Measurements from ENCODE around the gene EIF4B. TPM values are rescaled to one million over a fixed set of nuclear protein-coding genes. Genes with fewer than 3 reads are reported as not detected.
"Not testable (repeated sequence)": the region's sequence is repeated elsewhere in the genome, so short reads cannot be mapped to it uniquely, and the experiment has no call there.

The EIF4B gene
- total RNA-seq, 1 donor from 2014 or later, result 339 TPM

DNA sequence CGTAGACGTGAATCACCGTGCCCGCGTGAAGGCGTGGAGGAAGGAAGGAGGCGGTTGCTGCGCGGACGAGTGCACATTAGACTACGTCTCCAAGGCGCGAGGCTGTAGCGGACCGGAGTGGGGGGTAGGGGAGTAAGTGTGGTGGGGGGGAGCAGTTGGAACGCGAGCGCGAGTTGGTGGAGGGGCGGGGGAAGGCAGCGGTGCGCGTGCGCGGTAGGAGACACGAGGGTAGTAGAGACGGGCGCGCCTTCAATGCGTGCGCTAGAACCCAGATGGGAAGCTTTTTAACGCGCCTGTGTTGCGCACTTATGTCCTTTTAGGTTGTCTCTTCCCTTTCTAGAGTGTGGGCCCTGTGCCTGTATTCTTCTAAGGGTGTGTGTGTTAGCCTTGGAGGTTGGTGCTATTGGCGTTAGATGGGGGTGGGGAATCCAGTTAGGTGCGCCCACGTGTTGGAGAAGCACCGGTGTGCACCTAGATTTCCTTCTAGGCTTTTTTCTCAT is 604 bp downstream of the EIF4B start:
- Histone ChIP-seq H3K4me1 (peaks cover 65% of the 10 kb centered on the region), H3K27me3 (no peaks in the 10 kb centered on the region), H3K9me3 (no peaks in the 10 kb centered on the region), H3K36me3 (no peaks in the 10 kb centered on the region), H3K27ac (peak overlapping the region; percentile 97), H3K4me3 (peak overlapping the region; percentile 63 to 94)
- TF ChIP-seq, protein P1, sequence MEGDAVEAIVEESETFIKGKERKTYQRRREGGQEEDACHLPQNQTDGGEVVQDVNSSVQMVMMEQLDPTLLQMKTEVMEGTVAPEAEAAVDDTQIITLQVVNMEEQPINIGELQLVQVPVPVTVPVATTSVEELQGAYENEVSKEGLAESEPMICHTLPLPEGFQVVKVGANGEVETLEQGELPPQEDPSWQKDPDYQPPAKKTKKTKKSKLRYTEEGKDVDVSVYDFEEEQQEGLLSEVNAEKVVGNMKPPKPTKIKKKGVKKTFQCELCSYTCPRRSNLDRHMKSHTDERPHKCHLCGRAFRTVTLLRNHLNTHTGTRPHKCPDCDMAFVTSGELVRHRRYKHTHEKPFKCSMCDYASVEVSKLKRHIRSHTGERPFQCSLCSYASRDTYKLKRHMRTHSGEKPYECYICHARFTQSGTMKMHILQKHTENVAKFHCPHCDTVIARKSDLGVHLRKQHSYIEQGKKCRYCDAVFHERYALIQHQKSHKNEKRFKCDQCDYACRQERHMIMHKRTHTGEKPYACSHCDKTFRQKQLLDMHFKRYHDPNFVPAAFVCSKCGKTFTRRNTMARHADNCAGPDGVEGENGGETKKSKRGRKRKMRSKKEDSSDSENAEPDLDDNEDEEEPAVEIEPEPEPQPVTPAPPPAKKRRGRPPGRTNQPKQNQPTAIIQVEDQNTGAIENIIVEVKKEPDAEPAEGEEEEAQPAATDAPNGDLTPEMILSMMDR (IDR thresholded peaks at IDR 0.05), result no peak
- TF ChIP-seq POLR2A (IDR thresholded peaks at IDR 0.05), result no peak
- TF ChIP-seq POLR2AphosphoS5 (IDR thresholded peaks at IDR 0.05; ENCODE audit: insufficient read depth in 1 of 2, low read depth in 1 of 2), result no peak
- no peak for DNase-seq (ENCODE audit: extremely low spot score in 2 of 2)
- intact Hi-C loops (cut with DNase I), result no loop called here

DNA sequence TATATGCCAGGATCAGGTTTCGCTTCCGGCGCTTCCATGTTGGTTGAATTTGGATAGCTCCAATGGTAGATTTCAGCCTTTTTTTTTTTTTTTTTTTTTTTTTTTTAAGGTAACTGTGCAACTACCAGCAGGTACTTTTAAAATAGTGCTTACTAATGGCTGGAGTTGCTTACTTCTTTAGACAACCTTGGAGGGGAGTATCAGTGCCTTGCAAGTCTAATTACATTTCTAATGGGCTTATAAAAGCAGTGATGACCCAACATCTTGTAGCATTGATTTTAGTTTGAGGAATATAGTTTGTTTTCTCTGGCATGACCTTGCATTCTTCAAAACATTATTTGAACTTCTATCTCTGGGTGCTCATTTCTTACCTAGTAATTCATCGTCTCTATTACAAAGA is 1.1 kb downstream of the EIF4B start:
- Histone ChIP-seq H3K36me3 (no peaks in the 10 kb centered on the region), H3K9me3 (no peaks in the 10 kb centered on the region), H3K4me1 (peaks cover 65% of the 10 kb centered on the region), H3K27ac (peak overlapping the region; percentile 97), H3K27me3 (no peaks in the 10 kb centered on the region), H3K4me3 (peak overlapping the region; percentile 63 to 94)
- TF ChIP-seq POLR2AphosphoS5 (IDR thresholded peaks at IDR 0.05; ENCODE audit: insufficient read depth in 1 of 2, low read depth in 1 of 2) (no peak), POLR2A (IDR thresholded peaks at IDR 0.05) (no peak)
- TF ChIP-seq, protein P1 (IDR thresholded peaks at IDR 0.05), result no peak
- intact Hi-C loops (cut with DNase I), result no loop called here
- no peak for DNase-seq (ENCODE audit: extremely low spot score in 2 of 2)

DNA sequence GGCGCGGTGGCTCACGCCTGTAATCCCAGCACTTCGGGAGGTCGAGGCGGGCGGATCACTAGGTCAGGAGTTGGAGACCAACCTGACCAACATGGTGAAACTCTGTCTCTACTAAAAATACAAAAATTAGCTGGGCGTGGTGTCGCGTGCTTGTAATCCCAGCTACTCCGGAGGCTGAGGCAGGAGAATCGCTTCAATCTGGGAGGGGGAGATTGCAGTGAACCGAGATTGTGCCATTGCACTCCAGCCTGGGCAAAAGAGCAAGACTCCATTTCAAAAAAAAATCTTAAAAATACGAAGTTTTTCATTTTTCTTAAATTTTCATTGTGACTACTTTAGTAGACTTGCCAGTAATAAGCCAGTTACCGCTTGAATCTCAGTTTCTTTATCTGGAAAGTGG is 2.5 kb downstream of the EIF4B start:
- peaks cover 71% of the 10 kb centered on the region for H3K4me1 ChIP-seq
- H3K27me3 ChIP-seq; H3K36me3 ChIP-seq; H3K9me3 ChIP-seq; intact Hi-C loops (cut with DNase I); H3K4me3 ChIP-seq; H3K27ac ChIP-seq; DNase-seq (ENCODE audit: extremely low spot score in 2 of 2): not testable (repeated sequence)

DNA sequence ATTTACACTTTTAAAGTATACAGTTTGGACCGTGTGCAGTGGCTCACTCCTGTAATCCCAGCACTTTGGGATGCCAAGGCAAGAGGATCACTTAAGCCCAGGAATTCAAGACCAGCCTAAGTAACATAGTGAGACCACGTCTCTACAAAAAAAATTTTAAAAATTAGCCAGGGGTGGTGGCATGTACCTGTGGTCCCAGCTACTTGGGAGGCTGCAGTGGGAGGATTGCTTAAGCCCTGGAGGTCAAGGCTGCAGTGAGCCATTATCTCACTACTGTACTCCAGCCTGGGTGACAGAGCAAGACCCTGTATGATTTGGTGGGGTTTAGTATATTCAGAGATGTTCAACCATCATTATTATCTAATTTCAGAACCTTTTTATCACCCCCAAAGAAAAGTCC is 4.7 kb downstream of the EIF4B start:
- intact Hi-C loops (cut with DNase I), result no loop called here
- DNase-seq (ENCODE audit: extremely low spot score in 2 of 2), result no peak
- no peak overlapping the region for H3K27ac ChIP-seq
- no peak overlapping the region for H3K4me3 ChIP-seq
- peaks cover 62% of the 10 kb centered on the region for H3K4me1 ChIP-seq
- no peaks in the 10 kb centered on the region for H3K27me3 ChIP-seq
- TF ChIP-seq POLR2A (IDR thresholded peaks at IDR 0.05) (no peak), POLR2AphosphoS5 (IDR thresholded peaks at IDR 0.05; ENCODE audit: insufficient read depth in 1 of 2, low read depth in 1 of 2) (no peak)
- TF ChIP-seq, protein P1 (IDR thresholded peaks at IDR 0.05), result no peak
- no peaks in the 10 kb centered on the region for H3K9me3 ChIP-seq
- no peaks in the 10 kb centered on the region for H3K36me3 ChIP-seq

DNA sequence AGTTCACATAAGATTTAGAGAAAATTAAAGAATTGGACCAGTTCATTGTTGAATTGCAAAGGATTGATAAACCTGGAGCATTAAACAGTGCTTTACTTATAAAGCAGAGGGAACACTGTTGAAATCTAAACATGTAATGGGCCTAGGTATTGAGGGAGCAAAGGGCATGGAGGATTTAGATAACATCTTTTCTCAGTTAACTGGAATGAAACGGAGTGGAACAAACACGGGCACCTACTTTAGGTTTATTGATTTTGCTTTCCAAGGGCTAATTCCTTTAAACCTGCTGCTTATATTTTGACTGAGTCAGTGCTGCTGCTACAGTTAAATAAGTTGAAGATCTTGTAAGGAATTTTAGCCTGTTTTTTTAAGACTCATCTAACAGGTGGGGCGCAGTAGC is 5.6 kb downstream of the EIF4B start:
- Histone ChIP-seq H3K4me1 (peaks cover 61% of the 10 kb centered on the region), H3K27ac (no peak overlapping the region), H3K9me3 (no peaks in the 10 kb centered on the region), H3K36me3 (peaks cover 0 to 5% of the 10 kb centered on the region in 2 donors), H3K27me3 (no peaks in the 10 kb centered on the region), H3K4me3 (no peak overlapping the region)
- intact Hi-C loops (cut with DNase I), result no loop called here
- TF ChIP-seq POLR2A (IDR thresholded peaks at IDR 0.05), result no peak
- no peak for TF ChIP-seq POLR2AphosphoS5 (IDR thresholded peaks at IDR 0.05; ENCODE audit: insufficient read depth in 1 of 2, low read depth in 1 of 2)
- TF ChIP-seq, protein P1 (IDR thresholded peaks at IDR 0.05), result no peak
- no peak for DNase-seq (ENCODE audit: extremely low spot score in 2 of 2)
